Upper lobe of left lung (tissue), 6 donors: Measurements from ENCODE around the gene MAVS. TPM values are rescaled to one million over a fixed set of nuclear protein-coding genes. Genes with fewer than 3 reads are reported as not detected.
A peak's percentile ranks its signal among the peaks of the same experiment; 100 is the strongest.
"Not testable (repeated sequence)": the region's sequence is repeated elsewhere in the genome, so short reads cannot be mapped to it uniquely, and the experiment has no call there.

ENCODE experiments used
- ATAC-seq, 2 donors: fragments of 200-7000 bp; cut with Tn5 transposase; one replicate each; pipeline ENCODE4 v1.9.1; 2022; ENCODE audit warnings: mild to moderate bottlenecking in 2 of 2, moderate library complexity in 2 of 2; ENCODE audit not compliant: low FRiP score in 2 of 2
- DNase-seq, 2 donors: peaks; one replicate each; pipeline ENCODE4 v3.0.0-alpha.2; 2019 to 2020
- H3K27ac ChIP-seq, 4 donors: fragments of 200-600 bp; sonication (generic); one replicate each; pipeline ENCODE4 v1.5.1; 2016 to 2019
- H3K27me3 ChIP-seq, 4 donors: fragments of 200-600 bp; sonication (generic); one replicate each; pipeline ENCODE4 v1.5.1; 2017 to 2019
- H3K36me3 ChIP-seq, 4 donors: fragments of 200-600 bp; sonication (generic); one replicate each; pipeline ENCODE4 v1.5.1; 2016 to 2019
- H3K4me1 ChIP-seq, 4 donors: fragments of 200-600 bp; sonication (generic); one replicate each; pipeline ENCODE4 v1.5.1; 2018 to 2019
- H3K4me3 ChIP-seq, 4 donors: fragments of 200-600 bp; sonication (generic); one replicate each; pipeline ENCODE4 v1.5.1; 2017 to 2019; ENCODE audit warnings: mild to moderate bottlenecking in 2 of 4, moderate library complexity in 1 of 4
- H3K9me3 ChIP-seq, 4 donors: fragments of 200-600 bp; sonication (generic); one replicate each; pipeline ENCODE4 v1.5.1; 2018 to 2019
- EP300 ChIP-seq, 4 donors: sonication (generic); formaldehyde crosslinking; IDR thresholded peaks; one replicate each; pipeline ENCODE4 v1.5.1; 2017; ENCODE audit warnings: antibody characterized with exemption in 4 of 4, control low read depth in 2 of 4
- POLR2A ChIP-seq, 4 donors: fragments of 450-650 bp; IDR thresholded peaks; one replicate each; pipeline ENCODE4 v1.5.1; 2016 to 2017; ENCODE audit warnings: antibody characterized with exemption in 4 of 4, mild to moderate bottlenecking in 2 of 4
- POLR2AphosphoS5 ChIP-seq, 2 donors: sonication (generic); formaldehyde crosslinking; IDR thresholded peaks; one replicate each; pipeline ENCODE4 v1.5.1; 2017; ENCODE audit warnings: antibody characterized with exemption in 2 of 2
- WGBS, 2 donors: methylation state at CpG; one replicate each; pipeline ENCODE4 v1.1.5; 2017 to 2018; 5-methylcytosine and 5-hydroxymethylcytosine counted together
- total RNA-seq, 6 donors: library from RNA; depleted of rRNA in 4 of 6; stranded (reverse); fragments of >200 nt in 4 of 6; gene quantifications; one replicate each; pipeline versions ENCODE4 v1.1.0 to v1.2.1, GENCODE V29; 2016 to 2021
- TF ChIP-seq, protein P1 (sequence below), 6 experiments: fragments of 450-650 bp in 4 of 6; fragments of 200-600 bp in 2 of 6; sonication (generic) in 2 of 6; IDR thresholded peaks; one replicate each; pipeline ENCODE4 v1.5.1; 2016 to 2019; ENCODE audit warnings: antibody characterized with exemption in 6 of 6
- donor health status: DM: no; HTN: no; CAD: no; lungs with moderate emphysema.
- donor health status: DM: no; HTN: yes; CAD: no; lungs with severe emphysema.

Gene MAVS
- total RNA-seq, 6 donors from 2014 or later = 31.0 to 54.5 (median 39.9) TPM

DNA sequence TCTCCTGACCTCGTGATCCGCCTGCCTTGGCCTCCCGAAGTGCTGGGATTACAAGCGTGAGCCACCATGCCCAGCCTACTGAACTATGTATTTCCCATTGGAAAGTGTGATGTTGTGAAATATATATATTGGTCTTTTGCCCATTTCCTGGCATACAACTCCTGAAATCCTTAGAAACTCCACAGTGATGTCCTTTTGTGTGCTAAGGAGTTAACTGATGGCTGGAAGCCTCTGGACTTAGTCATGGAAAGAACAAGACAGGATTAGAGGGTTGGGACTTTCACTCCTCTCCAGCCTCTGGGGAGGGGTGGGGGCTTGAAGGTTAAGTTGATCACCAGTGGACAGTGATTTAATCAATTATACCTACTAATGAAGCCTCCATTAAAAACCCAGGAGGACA is 49.7 kb downstream of the MAVS start:
- no peaks in the 10 kb centered on the region for H3K9me3 ChIP-seq
- no peak overlapping the region for H3K27ac ChIP-seq
- 74 to 85% methylated on average over 4 of the region's 4 CpGs for WGBS, 2 donors
- no peak overlapping the region for H3K4me3 ChIP-seq
- no peaks in the 10 kb centered on the region for H3K27me3 ChIP-seq
- H3K36me3 ChIP-seq = no peaks in the 10 kb centered on the region
- TF ChIP-seq POLR2AphosphoS5 (IDR thresholded peaks at IDR 0.05) (no peak), POLR2A (IDR thresholded peaks at IDR 0.05) (no peak), EP300 (IDR thresholded peaks at IDR 0.05) (no peak)
- TF ChIP-seq, protein P1, sequence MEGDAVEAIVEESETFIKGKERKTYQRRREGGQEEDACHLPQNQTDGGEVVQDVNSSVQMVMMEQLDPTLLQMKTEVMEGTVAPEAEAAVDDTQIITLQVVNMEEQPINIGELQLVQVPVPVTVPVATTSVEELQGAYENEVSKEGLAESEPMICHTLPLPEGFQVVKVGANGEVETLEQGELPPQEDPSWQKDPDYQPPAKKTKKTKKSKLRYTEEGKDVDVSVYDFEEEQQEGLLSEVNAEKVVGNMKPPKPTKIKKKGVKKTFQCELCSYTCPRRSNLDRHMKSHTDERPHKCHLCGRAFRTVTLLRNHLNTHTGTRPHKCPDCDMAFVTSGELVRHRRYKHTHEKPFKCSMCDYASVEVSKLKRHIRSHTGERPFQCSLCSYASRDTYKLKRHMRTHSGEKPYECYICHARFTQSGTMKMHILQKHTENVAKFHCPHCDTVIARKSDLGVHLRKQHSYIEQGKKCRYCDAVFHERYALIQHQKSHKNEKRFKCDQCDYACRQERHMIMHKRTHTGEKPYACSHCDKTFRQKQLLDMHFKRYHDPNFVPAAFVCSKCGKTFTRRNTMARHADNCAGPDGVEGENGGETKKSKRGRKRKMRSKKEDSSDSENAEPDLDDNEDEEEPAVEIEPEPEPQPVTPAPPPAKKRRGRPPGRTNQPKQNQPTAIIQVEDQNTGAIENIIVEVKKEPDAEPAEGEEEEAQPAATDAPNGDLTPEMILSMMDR (IDR thresholded peaks at IDR 0.05) = no peak
- peaks cover 83 to 97% (median 93%) of the 10 kb centered on the region in 4 donors for H3K4me1 ChIP-seq
- ATAC-seq (no peak), DNase-seq (no peak)

DNA sequence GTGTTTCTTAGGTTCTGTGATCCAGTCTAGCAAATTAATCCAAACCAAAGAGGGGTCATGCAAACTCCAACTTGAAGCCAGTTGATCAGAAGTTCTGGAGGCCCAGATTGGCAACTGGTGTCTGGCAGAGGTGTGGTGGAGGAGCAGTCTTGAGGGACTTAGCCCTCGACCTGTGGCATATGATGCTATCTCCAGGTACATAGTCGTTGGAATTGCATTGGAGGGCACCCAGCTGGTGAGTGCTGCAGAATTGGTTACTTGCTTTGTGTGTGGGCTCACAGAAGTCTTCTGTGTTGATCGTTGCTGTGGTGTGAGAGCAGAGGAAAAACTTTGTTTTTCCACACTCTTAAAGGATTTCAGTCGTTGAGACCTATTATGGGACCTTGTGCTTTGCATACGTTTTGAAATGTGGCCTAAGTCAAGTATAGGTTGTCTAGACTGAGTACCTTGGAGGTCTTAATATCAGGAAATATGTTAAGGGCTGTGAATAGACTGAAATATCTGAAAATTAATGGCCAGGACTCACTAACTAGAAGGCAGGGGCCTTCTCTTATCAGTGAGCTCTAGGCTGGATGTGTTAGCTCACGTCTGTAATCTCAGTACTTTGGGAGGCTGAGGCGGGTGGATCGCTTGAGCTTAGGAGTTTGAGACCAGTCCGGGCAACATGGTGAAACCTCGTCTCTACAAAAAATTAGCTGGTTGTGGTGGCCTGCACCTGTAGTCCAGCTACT is 50.4 kb downstream of the MAVS start:
- Histone ChIP-seq H3K9me3 (no peaks in the 10 kb centered on the region), H3K4me3 (no peak overlapping the region), H3K27me3 (no peaks in the 10 kb centered on the region), H3K36me3 (no peaks in the 10 kb centered on the region), H3K27ac (no peak overlapping the region), H3K4me1 (peaks cover 82 to 97% (median 92%) of the 10 kb centered on the region in 4 donors)
- no peak for DNase-seq
- 72 to 74% methylated on average over 10 of the region's 10 CpGs for WGBS, 2 donors
- ATAC-seq = no peak
- TF ChIP-seq, protein P1 (IDR thresholded peaks at IDR 0.05) = no peak

DNA sequence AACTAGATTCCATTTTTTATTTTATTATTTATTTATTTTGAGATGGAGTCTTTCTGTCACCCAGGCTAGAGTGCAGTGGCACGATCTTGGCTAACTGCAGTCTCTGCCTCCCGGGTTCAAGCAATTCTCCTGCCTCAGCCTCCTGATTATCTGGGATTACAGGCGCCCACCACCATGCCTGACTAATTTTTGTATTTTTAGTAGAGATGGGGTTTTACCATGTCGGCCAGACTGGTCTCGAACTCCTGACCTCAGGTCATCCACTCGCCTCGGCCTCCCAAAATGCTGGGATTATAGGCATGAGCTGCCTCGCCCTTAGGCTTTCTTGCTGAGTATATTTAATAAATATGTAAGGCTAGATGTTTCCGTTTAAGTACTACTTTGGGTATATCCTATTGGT is 51.5 kb downstream of the MAVS start:
- ATAC-seq, H3K9me3 ChIP-seq, DNase-seq, H3K4me3 ChIP-seq, H3K36me3 ChIP-seq, H3K27me3 ChIP-seq: not testable (repeated sequence)
- WGBS, 2 donors = 88% methylated on average over 9 of the region's 9 CpGs
- H3K4me1 ChIP-seq = peaks cover 82 to 97% (median 91%) of the 10 kb centered on the region in 4 donors
- H3K27ac ChIP-seq = peak overlapping the region in 1 of 4 donors; percentile 4

DNA sequence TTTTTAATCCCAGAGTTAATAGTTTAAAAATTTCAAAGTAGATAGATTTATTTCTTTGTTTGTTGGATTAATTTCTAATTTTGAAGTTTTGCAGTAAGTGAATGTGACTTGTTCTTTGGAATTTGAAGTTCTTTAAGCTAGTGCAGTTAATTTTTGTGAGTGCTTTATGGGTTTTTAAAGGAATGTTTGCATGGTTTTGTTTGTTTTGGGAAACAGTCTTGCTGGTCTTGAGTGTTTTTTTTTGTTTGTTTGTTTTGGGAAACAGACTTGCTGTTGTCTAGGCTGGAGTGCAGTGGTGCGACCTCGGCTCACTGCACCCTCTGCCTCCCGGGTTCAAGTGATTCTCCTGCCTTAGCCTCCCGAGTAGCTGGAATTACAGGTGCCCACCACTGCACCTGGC is 52.0 kb downstream of the MAVS start:
- no peak for ATAC-seq
- WGBS, 2 donors = 69 to 86% methylated on average over 4 of the region's 4 CpGs
- H3K27ac ChIP-seq = no peak overlapping the region
- no peaks in the 10 kb centered on the region for H3K9me3 ChIP-seq
- H3K4me1 ChIP-seq = peaks cover 82 to 97% (median 91%) of the 10 kb centered on the region in 4 donors
- TF ChIP-seq, protein P1 (IDR thresholded peaks at IDR 0.05) = no peak
- TF ChIP-seq EP300 (IDR thresholded peaks at IDR 0.05) = no peak
- TF ChIP-seq POLR2AphosphoS5 (IDR thresholded peaks at IDR 0.05) = no peak
- no peak for TF ChIP-seq POLR2A (IDR thresholded peaks at IDR 0.05)
- no peaks in the 10 kb centered on the region for H3K27me3 ChIP-seq
- no peak for DNase-seq
- H3K36me3 ChIP-seq = no peaks in the 10 kb centered on the region
- no peak overlapping the region for H3K4me3 ChIP-seq

DNA sequence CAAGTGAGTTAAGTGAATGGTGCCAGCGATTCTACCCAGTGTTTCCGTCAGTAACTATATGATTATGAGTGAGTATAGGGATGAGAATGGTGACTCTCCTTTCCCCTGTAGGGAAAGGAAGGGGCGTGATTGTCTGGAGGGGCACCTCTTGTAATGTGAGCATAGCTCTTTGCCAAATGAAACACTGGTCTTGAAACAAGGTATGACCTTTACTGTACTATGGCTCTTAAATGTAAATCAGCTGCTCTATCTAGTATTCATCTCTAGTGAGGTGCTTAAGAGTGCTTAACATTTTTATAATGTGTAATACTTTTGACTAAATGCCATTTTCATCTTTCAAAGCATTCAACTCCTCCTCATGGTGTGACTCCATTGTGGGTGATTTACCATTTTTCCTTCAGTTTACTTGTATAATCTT is 53.6 kb downstream of the MAVS start:
- Histone ChIP-seq H3K4me3 (no peak overlapping the region), H3K9me3 (no peaks in the 10 kb centered on the region), H3K36me3 (no peaks in the 10 kb centered on the region), H3K27me3 (no peaks in the 10 kb centered on the region), H3K4me1 (peaks cover 75 to 90% (median 87%) of the 10 kb centered on the region in 4 donors), H3K27ac (peak overlapping the region in 1 of 4 donors; percentile 0)
- 55 to 76% methylated on average over 3 of the region's 3 CpGs for WGBS, 2 donors
- no peak for DNase-seq
- ATAC-seq = peak in 1 of 2 donors; percentile 52
- TF ChIP-seq POLR2AphosphoS5 (IDR thresholded peaks at IDR 0.05) (no peak), POLR2A (IDR thresholded peaks at IDR 0.05) (no peak), EP300 (IDR thresholded peaks at IDR 0.05) (no peak)
- TF ChIP-seq, protein P1 (IDR thresholded peaks at IDR 0.05) = no peak
